ENCODE data around the gene CSGALNACT2. TPM values are rescaled to one million over a fixed set of nuclear protein-coding genes. Genes with fewer than 3 reads are reported as not detected.
"Not testable (repeated sequence)": the region's sequence is repeated elsewhere in the genome, so short reads cannot be mapped to it uniquely, and the experiment has no call there.

CSGALNACT2 gene
- total RNA-seq, 1 donor from 2014 or later: 29.6 TPM

- no peak for DNase-seq
Observed at GRCh38 chr10:43151371-43151770, 13.1 kb downstream of the CSGALNACT2 start.

GRCh38 chr10:43153901-43154300 lies 15.7 kb downstream of the CSGALNACT2 start:
- peak; percentile 35 for DNase-seq

GRCh38 chr10:43155221-43155620 lies 17.0 kb downstream of the CSGALNACT2 start:
- DNase-seq: no peak

GRCh38 chr10:43155741-43156140 lies 17.5 kb downstream of the CSGALNACT2 start:
- DNase-seq: no peak

- DNase-seq: no peak
Observed at GRCh38 chr10:43156590-43157341, 18.5 kb downstream of the CSGALNACT2 start.

GRCh38 chr10:43158636-43159035 lies 20.4 kb downstream of the CSGALNACT2 start:
- no peak for DNase-seq

- no peak for DNase-seq
Observed at GRCh38 chr10:43160046-43160920, 22.0 kb downstream of the CSGALNACT2 start.

GRCh38 chr10:43160921-43161255 lies 22.6 kb downstream of the CSGALNACT2 start:
- no peak for DNase-seq

GRCh38 chr10:43162604-43163003 lies 24.4 kb downstream of the CSGALNACT2 start:
- DNase-seq: no peak

- DNase-seq: no peak
Observed at GRCh38 chr10:43166207-43166879, 28.1 kb downstream of the CSGALNACT2 start.

GRCh38 chr10:43166880-43167497 lies 28.7 kb downstream of the CSGALNACT2 start:
- DNase-seq: no peak

- DNase-seq: no peak
Observed at GRCh38 chr10:43167498-43167889, 29.2 kb downstream of the CSGALNACT2 start.

GRCh38 chr10:43170491-43170890 lies 32.2 kb downstream of the CSGALNACT2 start:
- no peak for DNase-seq

GRCh38 chr10:43172645-43173044 lies 34.4 kb downstream of the CSGALNACT2 start:
- DNase-seq: no peak

- no peak for DNase-seq
Observed at GRCh38 chr10:43173120-43173519, 34.9 kb downstream of the CSGALNACT2 start.

GRCh38 chr10:43174969-43175368 lies 36.7 kb downstream of the CSGALNACT2 start:
- no peak for DNase-seq

GRCh38 chr10:43176271-43176670 lies 38.0 kb downstream of the CSGALNACT2 start:
- no peak for DNase-seq

- DNase-seq: no peak
Observed at GRCh38 chr10:43177595-43177994, 39.4 kb downstream of the CSGALNACT2 start.

- no peak for DNase-seq
Observed at GRCh38 chr10:43181146-43181545, 42.9 kb downstream of the CSGALNACT2 start.

- not testable (repeated sequence) for DNase-seq
Observed at GRCh38 chr10:43183764-43184163, 45.5 kb downstream of the CSGALNACT2 start.

GRCh38 chr10:43186150-43186549 lies 47.9 kb downstream of the CSGALNACT2 start:
- no peak for DNase-seq

GRCh38 chr10:43187213-43187612 lies 49.0 kb downstream of the CSGALNACT2 start:
- no peak for DNase-seq

- no peak for DNase-seq
Observed at GRCh38 chr10:43188702-43189101, 50.5 kb downstream of the CSGALNACT2 start.
